Umbilical cord (tissue), 2 donors: Measurements from ENCODE around the gene KCNF1. TPM values are rescaled to one million over a fixed set of nuclear protein-coding genes. Genes with fewer than 3 reads are reported as not detected.

Experiments used
- DNase-seq: peaks from one replicate; pipeline ENCODE4 v3.0.0-alpha.2; 2015; ENCODE audit warnings: low spot score
- total RNA-seq: library from RNA; depleted of rRNA; stranded (reverse); fragments of >200 nt; gene quantifications from one replicate; pipeline ENCODE4 v1.2.3, GENCODE V29; 2014; ENCODE audit warnings: low replicate concordance; ENCODE audit not compliant: insufficient read depth

KCNF1 gene
- total RNA-seq, 1 donor from 2014 or later = 2.6 TPM

- DNase-seq = no peak
These were observed 31.8 kb upstream of the KCNF1 start for GRCh38 chr2:10879624-10880585.

DNA sequence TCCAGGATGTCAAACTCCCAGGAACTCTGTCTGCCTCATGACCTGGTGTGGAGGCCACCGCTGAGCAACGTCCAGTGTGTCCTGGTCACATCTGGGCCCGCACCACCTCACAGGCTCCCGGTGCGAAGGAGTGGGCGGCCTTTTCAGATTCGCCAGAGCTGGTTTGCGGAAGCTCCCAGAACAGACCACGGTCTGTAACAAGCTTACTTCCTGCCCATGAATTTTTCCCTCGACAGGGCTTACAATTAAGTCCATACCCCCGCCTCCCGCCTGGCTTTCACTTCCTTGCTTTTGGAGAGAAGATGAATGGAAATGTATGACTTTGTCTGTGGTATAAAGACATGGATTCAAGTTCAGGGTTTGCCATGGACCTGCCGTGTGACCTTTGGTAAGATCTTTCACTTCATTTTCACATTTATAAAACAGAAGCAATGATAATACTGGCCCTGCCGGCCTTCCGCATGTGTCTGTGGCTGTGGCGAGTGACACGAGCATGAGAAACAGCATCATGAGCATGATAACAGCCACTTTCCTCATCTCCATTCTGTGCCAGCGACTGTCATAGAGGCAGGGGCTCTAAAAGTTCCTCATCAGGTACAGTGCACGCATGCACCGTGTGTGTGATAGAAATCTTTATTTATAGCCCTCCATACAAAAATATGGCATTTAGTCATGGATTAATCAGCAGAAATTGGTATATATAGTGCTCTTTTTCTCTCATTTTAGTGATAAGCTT, 31.0 kb upstream of the KCNF1 start:
- DNase-seq = no peak

GRCh38 chr2:10882568-10882967, 29.2 kb upstream of the KCNF1 start:
- no peak for DNase-seq

- DNase-seq = no peak
These were observed 28.7 kb upstream of the KCNF1 start for GRCh38 chr2:10883066-10883465.

DNA sequence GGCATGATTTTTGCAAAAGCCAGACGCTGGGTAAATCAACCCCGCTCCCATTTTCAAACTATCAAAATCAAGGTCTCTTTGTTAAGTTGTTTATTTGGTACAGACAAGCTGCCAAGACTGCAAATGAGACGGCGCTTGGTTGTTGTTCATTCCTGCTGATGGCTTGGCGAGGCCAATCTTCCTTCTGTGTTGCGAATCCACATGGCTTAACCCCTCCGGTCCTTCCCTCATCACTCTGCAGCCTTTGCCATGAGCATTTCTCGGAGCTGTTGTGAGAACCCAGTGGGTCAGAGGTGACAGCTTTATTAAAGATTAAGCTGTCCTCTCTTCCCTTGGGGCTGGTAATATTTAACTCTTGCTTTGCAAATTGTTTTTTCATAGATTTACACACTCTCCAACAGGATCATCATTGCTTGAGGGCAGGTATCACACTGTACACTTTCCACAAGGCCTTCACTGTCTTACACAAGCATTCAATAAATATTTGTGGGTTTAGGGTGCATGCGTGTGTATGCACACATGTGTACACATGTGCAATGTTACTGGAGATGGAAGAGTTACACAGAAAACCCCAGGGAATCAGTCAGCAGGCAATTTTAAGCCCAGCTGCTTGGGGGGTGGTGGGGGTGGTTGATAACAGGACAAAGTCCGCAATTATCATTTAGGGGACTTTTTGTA, 27.8 kb upstream of the KCNF1 start:
- no peak for DNase-seq

DNA sequence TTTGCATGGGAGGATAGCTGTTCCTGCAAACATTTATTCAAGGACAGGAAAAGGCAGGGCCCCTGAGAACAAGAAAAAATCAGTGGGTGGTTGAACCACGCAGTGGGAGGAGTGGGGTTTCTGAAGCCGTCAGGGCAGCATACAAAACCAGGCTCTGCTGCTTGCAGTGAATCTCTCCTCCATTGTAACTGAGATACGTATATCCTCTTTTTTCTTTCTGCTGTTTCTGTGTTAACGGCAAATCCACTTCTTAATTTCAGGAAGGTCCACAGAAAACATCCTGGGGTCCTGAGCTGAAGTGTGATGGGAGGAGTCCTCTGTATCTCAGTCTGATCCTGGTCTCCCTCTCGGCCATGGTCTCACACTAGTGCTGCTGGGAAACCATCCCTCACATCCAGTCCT, 27.2 kb upstream of the KCNF1 start:
- DNase-seq = no peak

DNA sequence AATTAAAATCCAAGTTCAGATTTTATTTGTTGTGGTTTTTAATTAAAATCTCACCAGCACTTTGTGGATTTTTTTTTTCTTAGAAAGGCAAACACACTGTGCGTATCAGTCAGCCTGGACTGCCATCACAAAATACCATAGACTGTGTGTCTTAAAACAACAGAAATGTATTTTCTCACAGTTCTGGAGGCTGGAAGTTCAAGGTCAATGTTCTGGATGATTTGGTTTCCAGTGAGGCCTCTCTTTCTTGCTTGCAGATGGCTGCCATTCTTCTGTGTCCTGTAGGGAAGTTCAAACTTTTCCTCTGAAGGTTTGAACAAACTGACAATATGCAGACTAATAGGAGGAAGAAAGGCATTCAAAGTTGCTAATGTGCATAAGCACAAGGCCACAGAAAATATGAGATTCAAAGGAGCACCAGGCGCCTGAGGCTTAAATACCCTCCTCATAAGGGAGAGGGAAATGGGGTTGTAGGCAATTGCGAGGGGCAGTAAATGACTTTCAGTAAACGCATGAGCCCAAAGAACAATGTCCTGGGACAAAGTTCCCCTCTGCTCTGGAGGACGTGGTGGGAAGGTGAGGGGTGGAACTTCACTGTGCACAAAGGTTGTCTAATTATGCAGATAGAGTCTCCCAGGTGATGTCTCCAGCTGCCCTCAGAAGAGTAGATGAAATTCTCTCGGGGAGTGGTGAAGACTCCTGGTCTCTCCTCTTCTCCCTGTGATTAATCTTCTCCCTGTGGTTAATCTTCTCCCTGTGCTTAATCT, 26.5 kb upstream of the KCNF1 start:
- DNase-seq = no peak

DNA sequence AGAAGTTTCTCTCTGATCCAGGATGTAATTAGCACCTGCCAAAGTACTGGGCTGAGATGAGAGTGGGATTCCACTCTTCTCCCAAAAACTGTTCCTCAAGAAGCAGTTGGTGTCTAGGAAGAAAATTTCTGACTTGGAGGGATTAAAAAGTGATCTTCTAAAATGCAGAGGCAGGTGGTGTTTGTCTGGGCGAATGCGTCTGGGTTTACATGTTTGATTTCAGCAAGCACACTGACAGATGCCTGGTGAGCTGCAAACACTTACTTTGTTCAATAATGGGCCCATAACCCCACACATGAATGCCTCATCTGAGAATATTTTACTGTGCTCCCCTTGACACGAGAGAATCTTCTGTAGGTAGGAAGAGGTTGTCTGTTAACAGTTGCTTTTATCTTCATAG, 24.3 kb upstream of the KCNF1 start:
- no peak for DNase-seq

DNA sequence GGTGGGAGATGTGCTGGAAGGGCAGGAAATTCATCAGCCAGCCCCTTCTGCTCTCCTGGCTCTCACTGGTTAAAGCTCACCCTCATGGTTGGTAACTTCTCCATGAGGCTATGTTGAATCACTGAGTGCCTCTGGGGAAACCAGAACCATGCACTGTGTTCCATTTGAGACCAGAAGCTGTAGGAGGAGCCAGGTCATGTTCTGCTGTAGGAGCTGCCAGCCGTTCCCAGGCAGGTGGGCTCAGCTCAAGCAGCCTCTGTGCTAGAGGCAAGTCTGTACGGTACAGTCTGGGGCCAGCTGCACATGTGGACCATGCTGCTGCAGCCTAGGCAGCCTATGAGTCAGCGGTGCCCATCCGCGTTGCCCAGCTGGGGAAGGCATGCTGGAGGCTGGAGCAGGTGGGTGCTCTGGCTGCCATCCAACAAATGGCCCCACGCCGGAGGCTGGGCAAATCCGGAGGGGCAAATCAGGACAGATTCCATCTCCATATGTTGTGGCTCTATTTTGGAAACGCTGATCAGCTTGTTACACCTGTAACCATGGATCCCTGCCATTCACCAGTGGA, 22.0 kb upstream of the KCNF1 start:
- DNase-seq = no peak

- no peak for DNase-seq
These were observed 20.9 kb upstream of the KCNF1 start for GRCh38 chr2:10890706-10891270.

GRCh38 chr2:10891390-10891789, 20.3 kb upstream of the KCNF1 start:
- DNase-seq = no peak

DNA sequence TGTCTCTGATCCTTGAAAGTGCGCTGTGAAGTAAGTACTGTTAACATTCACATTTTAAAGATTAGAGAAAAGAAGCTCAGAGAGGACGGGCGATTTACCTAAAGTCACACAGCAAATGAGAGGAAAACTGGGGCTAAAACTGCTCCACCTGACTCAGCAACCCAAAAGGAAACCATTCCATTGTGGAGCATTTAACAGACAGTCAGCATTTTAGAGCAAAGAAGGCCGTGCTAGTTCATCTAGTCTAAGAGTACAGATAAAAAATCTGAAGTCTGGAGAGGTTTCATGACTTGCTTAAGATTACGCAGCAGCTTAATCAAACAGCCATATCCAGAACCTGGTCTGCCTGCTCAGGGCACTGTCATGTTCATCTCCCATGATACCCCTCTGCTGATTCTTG, 19.9 kb upstream of the KCNF1 start:
- DNase-seq = no peak

DNA sequence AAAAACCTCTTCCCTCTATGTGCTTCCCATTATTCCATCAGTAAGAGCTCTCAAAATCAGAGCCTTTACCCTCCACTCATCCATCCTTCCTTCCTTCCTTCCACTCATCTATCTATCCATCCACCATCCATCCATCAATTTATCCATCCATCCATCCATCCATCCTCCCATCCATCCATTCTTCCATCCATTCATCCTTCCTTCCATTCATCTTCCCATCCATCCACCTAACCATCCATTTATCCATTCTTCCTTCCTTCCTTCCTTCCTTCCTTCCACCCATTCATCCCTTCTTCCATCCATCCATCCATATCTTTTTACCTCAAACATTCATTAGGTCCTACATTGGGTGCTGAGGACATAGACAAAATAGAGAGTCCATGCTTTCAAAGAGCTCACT, 19.4 kb upstream of the KCNF1 start:
- DNase-seq = no peak

DNA sequence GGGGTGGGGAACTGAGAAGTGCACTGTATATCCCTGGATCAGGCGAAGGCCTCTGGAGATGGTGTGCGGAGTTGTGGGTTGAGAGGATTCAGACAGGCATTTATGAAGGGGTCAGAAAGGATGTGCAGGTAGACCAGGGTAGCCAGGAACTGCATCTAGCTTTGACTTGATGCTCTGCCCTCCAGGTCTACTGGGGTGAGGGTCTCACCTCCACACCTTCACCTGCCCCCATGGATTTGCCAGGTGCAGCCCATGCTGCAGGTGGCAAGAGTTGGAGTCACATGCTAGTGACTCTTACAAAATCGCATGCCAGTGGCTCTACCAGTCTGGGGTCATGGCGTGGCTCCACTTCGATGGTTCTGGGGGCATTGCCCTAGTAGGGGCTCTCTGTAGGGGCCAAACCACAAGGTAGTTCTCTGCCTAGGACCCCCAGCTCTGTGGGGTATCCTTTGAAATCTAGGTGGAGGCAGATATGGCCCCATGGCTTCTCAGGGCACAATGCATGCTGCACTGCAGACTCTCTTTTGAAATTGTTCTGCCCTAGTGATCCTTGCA, 18.9 kb upstream of the KCNF1 start:
- DNase-seq = no peak

DNA sequence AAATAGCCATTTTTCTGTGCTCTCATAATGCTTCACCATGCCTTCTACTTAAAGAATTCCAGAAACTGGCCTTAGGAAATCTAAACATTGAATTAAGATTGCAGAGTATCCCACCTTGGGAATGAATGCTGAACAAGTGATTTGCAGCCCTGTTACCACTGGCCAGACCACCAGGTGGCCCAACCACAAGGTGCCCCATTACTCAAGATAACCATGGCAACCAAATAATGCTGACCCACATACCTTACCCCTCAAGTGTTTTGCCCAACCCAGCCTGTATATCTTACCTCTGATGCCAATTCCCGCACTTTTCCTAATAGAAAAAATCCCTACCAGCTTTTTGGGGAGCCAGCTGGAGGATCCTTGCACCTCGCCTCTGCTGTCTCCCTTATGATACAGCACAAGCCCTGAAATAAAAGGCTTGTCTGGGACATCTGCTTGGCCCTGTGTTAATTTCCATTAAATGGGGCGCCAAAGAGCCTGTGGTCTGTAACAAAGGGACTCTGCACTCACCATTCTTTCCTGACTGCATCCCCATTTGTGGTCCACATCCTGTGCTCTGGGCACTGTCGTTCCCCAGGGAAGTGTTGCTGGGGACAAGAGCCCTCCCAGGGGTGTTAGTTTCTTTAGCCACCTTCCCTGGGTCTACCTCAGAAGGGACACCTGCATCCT, 17.3 kb upstream of the KCNF1 start:
- DNase-seq = no peak

DNA sequence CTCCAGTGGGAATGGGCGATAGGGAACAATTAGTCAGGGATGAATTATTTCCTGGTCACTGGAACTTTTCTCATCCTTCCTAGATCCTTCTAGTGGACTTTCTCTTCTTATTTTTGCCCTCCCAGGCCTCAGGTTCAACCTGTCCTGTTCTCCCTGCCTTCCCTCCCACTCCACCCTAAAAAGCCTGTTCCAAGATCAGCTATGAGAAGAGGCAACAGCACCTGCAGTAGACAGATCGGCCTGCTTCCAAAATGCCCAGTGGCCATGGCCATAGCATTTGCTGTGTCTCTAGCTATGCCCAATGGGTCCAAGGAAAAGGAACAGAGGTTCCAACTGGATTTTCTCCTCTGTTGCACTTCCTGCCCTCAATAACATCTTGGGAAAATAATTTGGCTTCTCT, 16.5 kb upstream of the KCNF1 start:
- DNase-seq = no peak

DNA sequence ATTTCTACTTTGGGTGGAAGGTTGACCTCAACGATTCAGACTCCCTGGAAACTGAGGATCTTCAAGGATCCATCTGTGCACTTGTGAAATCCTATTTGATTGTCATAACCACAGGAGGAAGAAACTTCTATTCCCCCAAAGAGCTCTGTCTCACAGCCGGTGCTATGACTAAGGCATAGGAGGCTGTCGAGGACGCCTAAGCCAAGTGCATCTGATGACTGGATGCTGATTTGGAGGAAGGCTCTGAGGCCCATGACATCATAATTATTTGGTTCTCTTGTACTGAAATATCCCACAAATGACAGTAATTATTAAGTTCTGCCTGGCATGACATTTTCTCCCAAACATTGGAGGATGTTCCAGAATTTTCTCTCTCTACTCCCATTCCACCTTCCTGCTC, 13.8 kb upstream of the KCNF1 start:
- DNase-seq = no peak

- no peak for DNase-seq
These were observed 11.3 kb upstream of the KCNF1 start for GRCh38 chr2:10900216-10901109.
